Liver (tissue), 3 donors: ENCODE measurements around the gene DNAJC8.

ENCODE experiments used
- CTCF ChIP-seq: fragments of 150-350 bp; IDR thresholded peaks from 2 replicates; pipeline ENCODE4 v1.5.1; 2017; ENCODE audit warnings: improper control_type of control experiment, low read depth, low read length; ENCODE audit not compliant: missing input control
- NR2F2 ChIP-seq: IDR thresholded peaks from 2 replicates; pipeline ENCODE4 v1.6.1; 2016; ENCODE audit warnings: antibody characterized with exemption
- RAD21 ChIP-seq, 2 donors: IDR thresholded peaks; 2 replicates each; pipeline ENCODE4 v1.6.1; 2016; ENCODE audit warnings: antibody characterized with exemption in 2 of 2, mild to moderate bottlenecking in 2 of 2
- SP1 ChIP-seq: IDR thresholded peaks from 2 replicates; pipeline ENCODE4 v1.6.1; 2018; ENCODE audit warnings: antibody characterized with exemption, mild to moderate bottlenecking
- TF ChIP-seq, protein P1 (sequence below): IDR thresholded peaks from 2 replicates; pipeline ENCODE4 v1.6.1; 2016; ENCODE audit warnings: antibody characterized with exemption
- donor health status: healthy.
- donor health status: healthy.

DNA sequence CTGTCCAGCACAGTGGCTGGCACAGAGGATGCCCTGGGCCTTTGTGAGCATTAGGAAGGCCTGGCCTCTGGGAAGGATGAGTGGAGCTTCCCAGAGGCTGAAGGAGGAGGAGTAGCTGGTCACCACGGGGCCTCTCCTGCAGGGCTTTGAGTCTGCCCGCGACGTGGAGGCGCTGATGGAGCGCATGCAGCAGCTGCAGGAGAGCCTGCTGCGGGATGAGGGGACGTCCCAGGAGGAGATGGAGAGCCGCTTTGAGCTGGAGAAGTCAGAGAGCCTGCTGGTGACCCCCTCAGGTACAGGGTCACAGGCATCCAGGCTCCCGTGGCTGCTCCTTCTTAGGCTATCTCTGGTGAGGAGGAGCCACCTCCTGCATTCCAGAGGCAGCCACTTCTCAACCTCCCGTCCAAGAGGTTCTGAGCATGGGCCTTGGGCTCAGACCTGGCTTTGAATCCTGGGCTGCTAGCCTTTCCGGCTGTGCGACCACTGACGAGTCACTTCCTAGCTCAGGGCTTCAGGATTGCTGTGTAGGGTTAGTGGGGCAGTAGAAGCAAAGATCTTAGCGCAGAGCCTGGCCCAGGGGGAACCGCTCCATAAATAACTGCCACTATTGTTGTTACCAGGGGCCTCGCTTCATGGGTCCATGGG is 40.5 kb upstream of the DNAJC8 start:
- TF ChIP-seq SP1 (no peak), CTCF (no peak), RAD21 (IDR thresholded peaks at IDR 0.05) (no peak), NR2F2 (no peak)
- TF ChIP-seq, protein P1, sequence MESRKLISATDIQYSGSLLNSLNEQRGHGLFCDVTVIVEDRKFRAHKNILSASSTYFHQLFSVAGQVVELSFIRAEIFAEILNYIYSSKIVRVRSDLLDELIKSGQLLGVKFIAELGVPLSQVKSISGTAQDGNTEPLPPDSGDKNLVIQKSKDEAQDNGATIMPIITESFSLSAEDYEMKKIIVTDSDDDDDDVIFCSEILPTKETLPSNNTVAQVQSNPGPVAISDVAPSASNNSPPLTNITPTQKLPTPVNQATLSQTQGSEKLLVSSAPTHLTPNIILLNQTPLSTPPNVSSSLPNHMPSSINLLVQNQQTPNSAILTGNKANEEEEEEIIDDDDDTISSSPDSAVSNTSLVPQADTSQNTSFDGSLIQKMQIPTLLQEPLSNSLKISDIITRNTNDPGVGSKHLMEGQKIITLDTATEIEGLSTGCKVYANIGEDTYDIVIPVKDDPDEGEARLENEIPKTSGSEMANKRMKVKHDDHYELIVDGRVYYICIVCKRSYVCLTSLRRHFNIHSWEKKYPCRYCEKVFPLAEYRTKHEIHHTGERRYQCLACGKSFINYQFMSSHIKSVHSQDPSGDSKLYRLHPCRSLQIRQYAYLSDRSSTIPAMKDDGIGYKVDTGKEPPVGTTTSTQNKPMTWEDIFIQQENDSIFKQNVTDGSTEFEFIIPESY = no peak
